NCI-H187 (cell line): Measurements from ENCODE around the gene GTSF1L.

Experiments used
- DNase-seq, 2 experiments: peaks; one replicate each; lab custom pipeline; 2025; lab: John Stamatoyannopoulos, UW

The GTSF1L gene

GRCh38 chr20:43744966-43745730, 18.3 kb upstream of the GTSF1L start:
- DNase-seq, result peak in 1 of 2 experiments; percentile 60

GRCh38 chr20:43744151-43744611, 17.4 kb upstream of the GTSF1L start:
- DNase-seq, result no peak

GRCh38 chr20:43740642-43741041, 13.8 kb upstream of the GTSF1L start:
- no peak for DNase-seq

GRCh38 chr20:43739148-43739749, 12.4 kb upstream of the GTSF1L start:
- DNase-seq, result no peak

- no peak for DNase-seq
Measured at GRCh38 chr20:43737925-43738324, 11.1 kb upstream of the GTSF1L start.

GRCh38 chr20:43736588-43737158, 9.9 kb upstream of the GTSF1L start:
- no peak for DNase-seq

GRCh38 chr20:43731927-43732326, 5.1 kb upstream of the GTSF1L start:
- no peak for DNase-seq

- DNase-seq, result no peak
Measured at GRCh38 chr20:43731469-43731868, 4.7 kb upstream of the GTSF1L start.

GRCh38 chr20:43728686-43729255, 2.0 kb upstream of the GTSF1L start:
- no peak for DNase-seq

- no peak for DNase-seq
Measured at GRCh38 chr20:43727980-43728590, 1.3 kb upstream of the GTSF1L start.

- DNase-seq, result no peak
Measured at GRCh38 chr20:43726333-43726732, 469 bp downstream of the GTSF1L start.

- no peak for DNase-seq
Measured at GRCh38 chr20:43725666-43726065, 1.1 kb downstream of the GTSF1L start.

GRCh38 chr20:43724383-43724782, 2.4 kb downstream of the GTSF1L start:
- DNase-seq, result no peak

- DNase-seq, result no peak
Measured at GRCh38 chr20:43723735-43724134, 3.1 kb downstream of the GTSF1L start.

GRCh38 chr20:43723186-43723585, 3.6 kb downstream of the GTSF1L start:
- no peak for DNase-seq

- no peak for DNase-seq
Measured at GRCh38 chr20:43722153-43722505, 4.7 kb downstream of the GTSF1L start.

- peak; percentile 53 to 54 for DNase-seq
Measured at GRCh38 chr20:43721429-43722152, 5.2 kb downstream of the GTSF1L start.

- no peak for DNase-seq
Measured at GRCh38 chr20:43721097-43721428, 5.7 kb downstream of the GTSF1L start.

- no peak for DNase-seq
Measured at GRCh38 chr20:43720007-43720406, 6.8 kb downstream of the GTSF1L start.

GRCh38 chr20:43717616-43717995, 9.2 kb downstream of the GTSF1L start:
- DNase-seq, result no peak

GRCh38 chr20:43716757-43717615, 9.8 kb downstream of the GTSF1L start:
- no peak for DNase-seq
